HCT116 (cell line): Measurements from ENCODE around the gene KRTAP6-3. TPM values are rescaled to one million over a fixed set of nuclear protein-coding genes. Genes with fewer than 3 reads are reported as not detected.

Source experiments
- ATAC-seq: fragments of 200-7000 bp; cut with Tn5 transposase; 2 replicates; pipeline ENCODE4 v1.9.1; 2020; ENCODE audit warnings: mild to moderate bottlenecking, moderate library complexity
- BruUV-seq: library from RNA; stranded (reverse); fragments of 400-500 nt; replicated peaks from 2 replicates; lab custom pipeline; 2021; lab: Mats Ljungman, UMichigan
- CTCF ChIA-PET: fragments of 300-600 bp; sonication (Branson Sonifier 250); formaldehyde crosslinking; loops from one replicate; lab custom pipeline; 2021; ENCODE audit warnings: antibody characterized with exemption; lab: Charles Lee
- POLR2A ChIA-PET: fragments of 300-600, 350-600 bp; sonication (Branson Sonifier 250); formaldehyde crosslinking; loops from one replicate; lab custom pipeline; 2021; ENCODE audit warnings: antibody characterized with exemption; lab: Charles Lee
- RAD21 ChIA-PET, 2 experiments: fragments of 300-600 bp; sonication (Branson Sonifier 250); formaldehyde crosslinking; loops; one replicate each; lab custom pipeline; 2023; ENCODE audit warnings: low total read pairs in 2 of 2; ENCODE audit not compliant: uncharacterized antibody in 2 of 2, unreplicated experiment in 2 of 2, low non-redundant PET in 1 of 2; lab: Charles Lee
- DNase-seq: peaks from one replicate; pipeline ENCODE4 v3.0.0-alpha.2; 2010; ENCODE audit warnings: low read depth, low spot score
- H2AFZ ChIP-seq: fragments of 200-600 bp; shearing (Covaris generic), sonication (generic); 2 replicates; pipeline ENCODE4 v1.6.1; 2017; ENCODE audit warnings: low read depth, mixed run types, mixed read lengths, antibody characterized with exemption, low read length; ENCODE audit not compliant: poor library complexity, severe bottlenecking
- H3K27ac ChIP-seq: 2 replicates; pipeline ENCODE4 v1.5.1; 2012; ENCODE audit warnings: low read depth, low read length
- H3K27me3 ChIP-seq: fragments of 200-600 bp; sonication (generic); 2 replicates; pipeline ENCODE4 v1.6.1; 2016; ENCODE audit warnings: mixed run types, low read length, mixed read lengths; ENCODE audit not compliant: insufficient read depth
- H3K36me3 ChIP-seq, 2 experiments: fragments of 200-500 bp in 1 of 2; fragments of 200-600 bp in 1 of 2; sonication (Bioruptor generic) in 1 of 2; sonication (generic) in 1 of 2; 2 replicates each; pipeline versions ENCODE4 v1.5.1 to v1.6.1; 2014 to 2016; ENCODE audit warnings: low read length in 2 of 2, inconsistent platforms in 1 of 2, mixed read lengths in 1 of 2, mixed run types in 1 of 2; ENCODE audit not compliant: insufficient read depth in 2 of 2, control insufficient read depth in 1 of 2
- H3K4me1 ChIP-seq, 2 experiments: fragments of 200-600 bp in 1 of 2; sonication (generic) in 1 of 2; 2 replicates each; pipeline versions ENCODE4 v1.5.1 to v1.6.1; 2012 to 2017; ENCODE audit warnings: low read length in 2 of 2, inconsistent platforms in 1 of 2, mild to moderate bottlenecking in 1 of 2, mixed read lengths in 1 of 2, mixed run types in 1 of 2, moderate library complexity in 1 of 2; ENCODE audit not compliant: insufficient read depth in 2 of 2, control insufficient read depth in 1 of 2
- H3K4me2 ChIP-seq: fragments of 200-600 bp; sonication (generic); 2 replicates; pipeline ENCODE4 v1.6.1; 2017; ENCODE audit warnings: mixed run types, low read length, mixed read lengths
- H3K4me3 ChIP-seq, 2 experiments: fragments of 200-600 bp in 1 of 2; sonication (generic) in 1 of 2; replicated peaks in 1 of 2; 2 replicates each; pipeline ENCODE4 v1.5.1; 2011 to 2016; ENCODE audit warnings: low read length in 2 of 2, control low read depth in 1 of 2, low read depth in 1 of 2, mild to moderate bottlenecking in 1 of 2, mixed read lengths in 1 of 2, mixed run types in 1 of 2
- H3K79me2 ChIP-seq: fragments of 200-600 bp; sonication (generic); 2 replicates; pipeline ENCODE4 v1.6.1; 2017; ENCODE audit warnings: mild to moderate bottlenecking, mixed run types, low read length, moderate library complexity, mixed read lengths; ENCODE audit not compliant: insufficient read depth
- H3K9ac ChIP-seq: fragments of 200-600 bp; sonication (generic); 2 replicates; pipeline ENCODE4 v1.6.1; 2016; ENCODE audit warnings: low read length, mixed read lengths
- H3K9me2 ChIP-seq: fragments of 200-600 bp; sonication (generic), shearing (Covaris generic); 2 replicates; pipeline ENCODE4 v1.6.1; 2017; ENCODE audit warnings: mixed run types, mild to moderate bottlenecking, moderate library complexity; ENCODE audit not compliant: insufficient read depth
- H3K9me3 ChIP-seq, 2 experiments: fragments of 200-500 bp in 1 of 2; fragments of 200-600 bp in 1 of 2; sonication (Bioruptor generic) in 1 of 2; sonication (generic) in 1 of 2; 2 replicates each; pipeline ENCODE4 v1.6.1; 2014 to 2017; ENCODE audit warnings: low read length in 2 of 2, mixed read lengths in 2 of 2, inconsistent platforms in 1 of 2, low read depth in 1 of 2, mild to moderate bottlenecking in 1 of 2, mixed run types in 1 of 2, moderate library complexity in 1 of 2; ENCODE audit not compliant: control insufficient read depth in 1 of 2, insufficient read depth in 1 of 2
- H4K20me1 ChIP-seq: fragments of 200-600 bp; sonication (generic), shearing (Covaris generic); 2 replicates; pipeline ENCODE4 v1.6.1; 2017; ENCODE audit warnings: mixed run types, mild to moderate bottlenecking, moderate library complexity; ENCODE audit not compliant: insufficient read depth
- CBX3 ChIP-seq: IDR thresholded peaks from 2 replicates; pipeline ENCODE4 v1.6.1; 2012; ENCODE audit warnings: low read depth
- CEBPB ChIP-seq: IDR thresholded peaks from 2 replicates; pipeline ENCODE4 v1.6.1; 2012; ENCODE audit warnings: low read depth
- EGR1 ChIP-seq: IDR thresholded peaks from 2 replicates; pipeline ENCODE4 v1.6.1; 2012; ENCODE audit warnings: low read depth
- EZH2phosphoT487 ChIP-seq: fragments of 200-600 bp; IDR thresholded peaks from 2 replicates; pipeline ENCODE4 v1.6.1; 2018; ENCODE audit warnings: antibody characterized with exemption, borderline replicate concordance
- MAX ChIP-seq: IDR thresholded peaks from 2 replicates; pipeline ENCODE4 v1.6.1; 2012
- POLR2A ChIP-seq: IDR thresholded peaks from 2 replicates; pipeline ENCODE4 v1.7.0; 2011; ENCODE audit warnings: borderline replicate concordance; ENCODE audit not compliant: insufficient read depth, insufficient read length; ENCODE audit errors: extremely low read depth
- RAD21 ChIP-seq: IDR thresholded peaks from 2 replicates; pipeline ENCODE4 v1.6.1; 2012; ENCODE audit warnings: low read depth, mild to moderate bottlenecking
- TCF7L2 ChIP-seq: IDR thresholded peaks from 2 replicates; pipeline ENCODE4 v1.7.0; 2011; ENCODE audit warnings: borderline replicate concordance, inconsistent platforms; ENCODE audit not compliant: insufficient read depth, insufficient read length; ENCODE audit errors: extremely low read depth
- YY1 ChIP-seq: IDR thresholded peaks from 2 replicates; pipeline ENCODE4 v1.6.1; 2011; ENCODE audit warnings: low read length, low read depth, moderate library complexity, mild to moderate bottlenecking; ENCODE audit not compliant: insufficient replicate concordance; ENCODE audit errors: extremely low read depth
- ZFX ChIP-seq: fragments of 450-650 bp; IDR thresholded peaks from 2 replicates; pipeline ENCODE4 v1.6.1; 2017
- intact Hi-C: fragments of 100-400 bp; cut with micrococcal nuclease; formaldehyde crosslinking; loops from 2 replicates; pipeline ENCODE4 v1.10.0; 2022
- total RNA-seq: library from RNA; stranded (reverse); gene quantifications from one replicate; pipeline ENCODE4 v1.2.1, GENCODE V29; 2021; ENCODE audit not compliant: unreplicated experiment
- TF ChIP-seq, protein P1 (sequence below): IDR thresholded peaks from 2 replicates; pipeline ENCODE4 v1.6.1; 2012
- TF ChIP-seq, protein P2 (sequence below): IDR thresholded peaks from 2 replicates; pipeline ENCODE4 v1.6.1; 2011; ENCODE audit warnings: mild to moderate bottlenecking, low read length, moderate library complexity; ENCODE audit not compliant: insufficient replicate concordance; ENCODE audit errors: extremely low read depth

Gene KRTAP6-3
- total RNA-seq, 1 experiment from 2014 or later, result not detected

DNA sequence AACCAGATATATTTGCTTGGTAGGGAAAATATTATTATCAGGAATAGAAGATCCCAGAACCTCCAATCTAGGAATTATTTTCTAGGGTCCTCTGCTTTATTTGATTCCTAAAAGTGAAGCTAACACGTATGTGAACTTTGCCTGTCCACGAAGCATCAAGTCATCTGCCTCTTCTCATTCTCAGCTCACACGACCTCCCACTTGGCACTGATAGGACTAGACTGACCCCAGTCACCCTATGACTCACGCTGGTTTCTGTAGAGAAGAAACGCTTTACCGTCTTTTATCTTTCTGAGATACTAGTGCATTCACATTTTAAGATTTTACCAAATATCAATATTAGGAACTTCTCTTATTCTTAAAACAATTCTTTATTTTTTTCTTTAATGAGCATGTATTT, 29.2 kb upstream of the KRTAP6-3 start:
- CTCF ChIA-PET, result no interaction called here
- Histone ChIP-seq H3K9ac (no peak overlapping the region), H4K20me1 (no peaks in the 10 kb centered on the region), H2AFZ (no peak overlapping the region), H3K9me3 (peaks cover 0 to 16% of the 10 kb centered on the region in 2 experiments; a peak in 3 of 4 replicates), H3K79me2 (no peaks in the 10 kb centered on the region), H3K4me3 (no peak overlapping the region), H3K27ac (no peak overlapping the region), H3K27me3 (no peaks in the 10 kb centered on the region), H3K36me3 (no peaks in the 10 kb centered on the region), H3K4me2 (no peak overlapping the region), H3K4me1 (no peaks in the 10 kb centered on the region), H3K9me2 (no peaks in the 10 kb centered on the region)
- ATAC-seq (no peak), DNase-seq (no peak)
- no peak for TF ChIP-seq TCF7L2
- TF ChIP-seq MAX, result no peak
- intact Hi-C loops, result no loop called here
- BruUV-seq, result no TSS peak
- POLR2A ChIA-PET, result no interaction called here
- RAD21 ChIA-PET, result no interaction called here

DNA sequence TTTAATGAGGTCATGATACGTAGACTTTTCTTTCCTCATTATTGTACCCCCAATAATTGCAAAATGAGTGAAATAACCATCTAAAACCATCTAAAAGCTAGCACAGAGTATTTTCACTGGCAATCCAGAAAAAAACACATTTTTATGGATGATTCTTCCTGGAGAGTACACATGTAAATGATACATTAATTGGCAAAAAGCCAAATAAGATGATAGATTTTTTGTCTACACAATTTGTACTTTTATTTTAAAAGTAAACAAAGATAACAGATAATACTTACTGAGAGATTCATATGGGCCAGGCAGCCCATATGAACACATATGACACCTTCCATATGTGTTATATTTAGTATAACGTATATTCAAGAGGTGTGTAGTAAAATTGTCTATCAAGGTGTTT, 28.6 kb upstream of the KRTAP6-3 start:
- intact Hi-C loops, result no loop called here
- H3K4me1 ChIP-seq, result no peaks in the 10 kb centered on the region
- ChIA-PET RAD21 (no interaction called here), CTCF (no interaction called here), POLR2A (no interaction called here)
- H3K27me3 ChIP-seq, result no peaks in the 10 kb centered on the region
- ATAC-seq, result no peak
- DNase-seq, result no peak
- H3K36me3 ChIP-seq, result no peaks in the 10 kb centered on the region
- no peak overlapping the region for H3K9ac ChIP-seq
- no peaks in the 10 kb centered on the region for H3K79me2 ChIP-seq
- no peaks in the 10 kb centered on the region for H4K20me1 ChIP-seq
- H3K4me3 ChIP-seq, result no peak overlapping the region
- H2AFZ ChIP-seq, result no peak overlapping the region
- peaks cover 0 to 19% of the 10 kb centered on the region in 2 experiments; a peak in 3 of 4 replicates for H3K9me3 ChIP-seq
- no peaks in the 10 kb centered on the region for H3K9me2 ChIP-seq
- BruUV-seq, result no TSS peak
- H3K4me2 ChIP-seq, result no peak overlapping the region
- H3K27ac ChIP-seq, result no peak overlapping the region
- TF ChIP-seq, protein P1, sequence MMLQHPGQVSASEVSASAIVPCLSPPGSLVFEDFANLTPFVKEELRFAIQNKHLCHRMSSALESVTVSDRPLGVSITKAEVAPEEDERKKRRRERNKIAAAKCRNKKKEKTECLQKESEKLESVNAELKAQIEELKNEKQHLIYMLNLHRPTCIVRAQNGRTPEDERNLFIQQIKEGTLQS, result no peak
- TF ChIP-seq RAD21 (no peak), POLR2A (no peak), TCF7L2 (no peak), CEBPB (no peak), YY1 (no peak), MAX (no peak), EGR1 (no peak), ZFX (no peak), EZH2phosphoT487 (no peak), CBX3 (no peak)
- TF ChIP-seq, protein P2, sequence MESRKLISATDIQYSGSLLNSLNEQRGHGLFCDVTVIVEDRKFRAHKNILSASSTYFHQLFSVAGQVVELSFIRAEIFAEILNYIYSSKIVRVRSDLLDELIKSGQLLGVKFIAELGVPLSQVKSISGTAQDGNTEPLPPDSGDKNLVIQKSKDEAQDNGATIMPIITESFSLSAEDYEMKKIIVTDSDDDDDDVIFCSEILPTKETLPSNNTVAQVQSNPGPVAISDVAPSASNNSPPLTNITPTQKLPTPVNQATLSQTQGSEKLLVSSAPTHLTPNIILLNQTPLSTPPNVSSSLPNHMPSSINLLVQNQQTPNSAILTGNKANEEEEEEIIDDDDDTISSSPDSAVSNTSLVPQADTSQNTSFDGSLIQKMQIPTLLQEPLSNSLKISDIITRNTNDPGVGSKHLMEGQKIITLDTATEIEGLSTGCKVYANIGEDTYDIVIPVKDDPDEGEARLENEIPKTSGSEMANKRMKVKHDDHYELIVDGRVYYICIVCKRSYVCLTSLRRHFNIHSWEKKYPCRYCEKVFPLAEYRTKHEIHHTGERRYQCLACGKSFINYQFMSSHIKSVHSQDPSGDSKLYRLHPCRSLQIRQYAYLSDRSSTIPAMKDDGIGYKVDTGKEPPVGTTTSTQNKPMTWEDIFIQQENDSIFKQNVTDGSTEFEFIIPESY, result no peak
